GM18502 (cell line): ENCODE results near the gene SYNRG.
"Not testable (repeated sequence)": the region's sequence is repeated elsewhere in the genome, so short reads cannot be mapped to it uniquely, and the experiment has no call there.

Experiments
- ATAC-seq: cut with Tn5 transposase; IDR thresholded peaks from one replicate; pipeline ENCODE4 v1.9.1; 2021; ENCODE audit warnings: mild to moderate bottlenecking; ENCODE audit not compliant: unreplicated experiment, poor library complexity

SYNRG gene

DNA sequence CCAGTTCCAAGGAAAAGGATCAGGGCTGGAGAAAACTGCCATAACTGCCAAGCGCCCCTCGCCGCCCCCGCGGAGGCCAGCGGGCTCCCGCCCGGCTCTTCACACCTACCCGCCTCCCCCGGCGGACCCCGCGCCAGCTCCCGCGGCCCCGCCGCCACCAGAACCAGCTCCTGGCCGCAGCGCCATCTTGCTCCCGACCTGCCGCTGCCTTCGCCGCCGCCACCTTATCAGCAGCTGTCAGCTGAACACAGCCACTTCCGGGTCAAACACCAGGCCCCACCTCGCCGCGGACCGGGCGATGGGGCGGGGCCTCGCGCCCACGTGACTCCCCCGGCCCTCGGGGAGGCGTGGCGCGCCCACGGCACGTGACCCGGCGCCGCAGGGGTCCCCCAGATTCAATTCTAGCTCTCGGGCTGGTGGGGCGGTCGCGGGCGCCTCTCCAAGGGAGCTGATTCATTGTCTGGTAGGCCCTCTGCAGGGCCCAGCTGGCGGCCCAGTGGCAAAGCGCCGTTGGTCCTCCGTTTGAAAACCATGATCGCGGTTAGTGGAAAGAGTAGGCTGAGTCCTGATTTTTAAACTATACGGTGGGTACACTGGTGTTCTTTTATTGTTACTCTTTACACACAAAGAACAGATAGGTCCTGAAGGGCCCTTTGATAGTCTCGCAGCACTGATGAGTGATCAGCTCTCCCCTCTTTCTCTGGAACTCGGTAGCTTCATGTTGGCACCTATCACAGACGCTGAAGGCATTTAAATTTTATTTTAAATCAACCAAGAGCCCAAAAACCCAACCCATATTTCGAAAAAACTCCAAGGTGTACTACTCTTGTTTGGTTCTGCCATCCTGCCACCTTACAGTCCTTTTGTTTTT, at the start of gene SYNRG:
Gene SYNRG, minus strand, starts transcription at position 249 of the 871 bp plus-strand sequence. Its CDS starts 63 bp downstream, at position 186.
- ATAC-seq: peak; percentile 87

GRCh38 chr17:37657202-37657601, 48.0 kb upstream of the SYNRG start:
- ATAC-seq: no peak

GRCh38 chr17:37651849-37652248, 42.6 kb upstream of the SYNRG start:
- ATAC-seq: no peak

GRCh38 chr17:37650419-37651003, 41.3 kb upstream of the SYNRG start:
- ATAC-seq: no peak

DNA sequence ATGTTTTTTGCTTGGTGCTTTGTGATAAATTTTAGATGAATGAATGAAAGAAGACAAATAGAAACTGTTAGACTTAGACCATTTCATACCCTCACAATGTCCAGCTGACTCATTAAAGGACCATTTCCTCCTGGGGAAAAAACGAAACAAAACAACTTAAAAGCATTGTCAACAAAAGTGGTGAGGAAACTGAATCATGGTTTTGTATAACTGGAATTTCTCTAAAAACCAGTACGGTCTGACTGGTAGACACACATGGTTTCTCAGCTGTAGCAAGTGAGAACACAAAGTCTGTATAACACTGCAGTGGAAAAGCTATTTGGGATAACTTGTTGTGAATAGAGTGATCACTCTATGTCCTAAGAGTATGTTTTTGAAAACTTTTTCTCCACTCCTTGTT, 39.3 kb upstream of the SYNRG start:
- no peak for ATAC-seq

- ATAC-seq: no peak
Observed at GRCh38 chr17:37647856-37648255, 38.6 kb upstream of the SYNRG start.

GRCh38 chr17:37643869-37644268, 34.7 kb upstream of the SYNRG start:
- ATAC-seq: no peak

DNA sequence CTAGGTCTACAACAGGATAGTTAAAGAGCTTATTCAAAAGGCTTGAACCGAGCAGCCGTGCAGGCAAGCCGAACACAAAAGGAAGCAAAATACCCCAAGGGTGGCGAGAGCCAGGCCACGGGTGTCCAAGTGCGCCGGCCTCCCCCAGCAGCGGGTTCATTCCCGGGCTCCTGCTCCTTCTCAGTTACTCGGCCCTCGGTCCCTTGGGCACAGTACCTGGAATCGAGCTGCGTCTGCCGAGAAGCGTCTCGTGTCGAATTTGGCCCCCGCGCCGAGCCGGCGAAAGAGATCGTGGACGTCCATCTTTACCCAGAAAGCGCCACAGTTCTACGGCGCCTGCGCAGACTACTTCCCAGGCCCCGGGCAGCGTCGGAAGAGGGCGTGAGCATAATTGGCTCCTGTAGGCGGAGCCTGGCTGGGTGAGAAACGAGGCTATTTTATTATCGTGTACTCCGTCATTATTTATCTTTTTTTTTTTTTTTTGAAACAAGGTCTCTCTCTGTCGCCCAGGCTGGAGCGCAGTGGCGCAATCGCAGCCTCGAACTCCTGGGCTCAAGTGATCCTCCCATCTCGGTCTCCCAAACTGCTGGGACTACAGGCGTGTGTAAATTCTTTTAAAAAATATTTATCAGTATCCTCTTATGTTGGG, 34.0 kb upstream of the SYNRG start, which contains the start of gene DDX52:
Gene DDX52, minus strand, starts transcription at position 329 of the 649 bp plus-strand sequence. Its CDS starts 26 bp downstream, at position 303.
- ATAC-seq: peak; percentile 72

GRCh38 chr17:37642681-37643080, 33.5 kb upstream of the SYNRG start:
- ATAC-seq: no peak

- ATAC-seq: no peak
Observed at GRCh38 chr17:37640015-37640414, 30.8 kb upstream of the SYNRG start.

DNA sequence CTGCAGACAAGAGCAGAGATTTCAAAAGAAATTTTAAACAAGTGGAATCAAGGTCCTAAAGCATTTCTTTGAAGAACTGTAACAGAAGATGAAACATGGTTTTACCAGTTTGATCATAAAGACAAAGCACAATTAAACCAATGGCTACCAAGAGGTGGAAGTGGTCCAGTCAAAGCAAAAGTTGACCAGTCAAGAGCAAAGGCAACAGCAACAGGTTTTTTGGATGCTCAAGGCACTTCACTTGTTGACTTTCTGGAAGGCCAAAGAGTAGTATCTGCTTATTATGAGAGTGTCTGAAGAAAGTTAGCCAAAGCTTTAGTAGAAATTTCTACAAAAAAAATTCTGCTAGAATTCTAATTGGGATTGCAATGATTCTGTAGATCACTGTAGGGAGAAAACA, 28.7 kb upstream of the SYNRG start:
- ATAC-seq: no peak

- ATAC-seq: not testable (repeated sequence)
Observed at GRCh38 chr17:37616430-37616829, 7.2 kb upstream of the SYNRG start.

DNA sequence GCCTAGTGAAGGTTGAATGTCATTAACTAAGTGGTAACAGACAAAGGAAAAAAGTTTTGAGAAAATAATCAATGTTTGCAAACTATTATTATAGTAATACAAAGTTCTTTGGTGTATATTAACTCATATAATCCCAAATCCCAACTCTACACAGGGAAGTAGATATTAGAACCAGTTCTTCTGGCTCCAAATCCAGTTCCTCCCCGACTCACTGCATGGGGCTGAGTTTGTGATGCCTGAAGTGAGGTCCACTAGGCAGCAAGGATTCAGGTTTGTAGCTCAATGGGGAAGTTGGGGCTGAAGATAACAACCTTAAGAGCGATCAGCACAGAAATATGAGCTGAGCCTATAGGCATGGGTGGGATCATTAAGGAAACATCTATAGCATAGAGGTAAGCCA, 5.6 kb upstream of the SYNRG start:
- no peak for ATAC-seq

GRCh38 chr17:37614391-37614790, 5.2 kb upstream of the SYNRG start:
- ATAC-seq: no peak

- ATAC-seq: no peak
Observed at GRCh38 chr17:37610971-37611370, 1.8 kb upstream of the SYNRG start.

GRCh38 chr17:37610041-37610420, 813 bp upstream of the SYNRG start:
- ATAC-seq: not testable (repeated sequence)

DNA sequence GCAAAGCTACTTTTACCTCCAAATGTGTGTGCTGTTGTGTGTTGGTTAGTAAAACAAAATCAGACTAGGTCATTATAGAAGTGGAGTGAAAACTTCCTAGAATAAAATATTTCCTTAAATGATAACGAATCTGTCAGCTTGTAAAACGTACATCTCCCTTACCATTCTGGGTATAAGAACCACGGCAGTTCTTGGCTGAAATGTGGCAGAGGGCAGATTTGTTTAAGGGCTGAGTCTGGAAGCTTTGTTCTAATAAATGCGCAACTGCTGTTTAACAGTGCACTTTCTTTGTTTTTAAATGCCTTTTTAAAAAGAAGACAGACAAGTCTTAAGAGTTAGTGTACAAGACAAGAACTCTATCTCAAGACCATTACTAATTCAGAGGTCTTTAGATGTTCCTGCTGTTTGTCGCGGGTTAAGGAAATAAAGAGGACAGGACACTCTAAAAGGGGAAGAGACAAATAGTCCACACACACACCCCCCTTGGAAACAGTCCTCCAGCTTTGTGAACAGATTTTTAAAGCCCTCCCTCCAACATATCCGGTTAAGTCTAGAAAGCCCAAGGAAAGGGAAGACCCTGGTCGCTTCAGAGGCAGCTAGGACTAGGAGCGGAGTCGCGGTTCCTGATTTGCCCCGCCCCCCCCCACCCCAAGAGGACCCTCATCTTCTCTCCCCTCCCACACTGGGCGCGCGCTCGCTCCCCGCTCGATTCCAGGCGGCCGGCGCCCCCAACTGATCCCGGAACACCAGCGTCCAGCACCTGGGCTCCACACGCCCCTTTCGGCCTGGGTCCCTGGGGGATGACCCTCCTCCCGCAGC, 658 bp downstream of the SYNRG start:
- no peak for ATAC-seq

GRCh38 chr17:37607637-37608331, 1.4 kb downstream of the SYNRG start:
- no peak for ATAC-seq

- no peak for ATAC-seq
Observed at GRCh38 chr17:37605813-37606505, 3.3 kb downstream of the SYNRG start.
